ENCODE measurements around the gene C7orf33.

DNA sequence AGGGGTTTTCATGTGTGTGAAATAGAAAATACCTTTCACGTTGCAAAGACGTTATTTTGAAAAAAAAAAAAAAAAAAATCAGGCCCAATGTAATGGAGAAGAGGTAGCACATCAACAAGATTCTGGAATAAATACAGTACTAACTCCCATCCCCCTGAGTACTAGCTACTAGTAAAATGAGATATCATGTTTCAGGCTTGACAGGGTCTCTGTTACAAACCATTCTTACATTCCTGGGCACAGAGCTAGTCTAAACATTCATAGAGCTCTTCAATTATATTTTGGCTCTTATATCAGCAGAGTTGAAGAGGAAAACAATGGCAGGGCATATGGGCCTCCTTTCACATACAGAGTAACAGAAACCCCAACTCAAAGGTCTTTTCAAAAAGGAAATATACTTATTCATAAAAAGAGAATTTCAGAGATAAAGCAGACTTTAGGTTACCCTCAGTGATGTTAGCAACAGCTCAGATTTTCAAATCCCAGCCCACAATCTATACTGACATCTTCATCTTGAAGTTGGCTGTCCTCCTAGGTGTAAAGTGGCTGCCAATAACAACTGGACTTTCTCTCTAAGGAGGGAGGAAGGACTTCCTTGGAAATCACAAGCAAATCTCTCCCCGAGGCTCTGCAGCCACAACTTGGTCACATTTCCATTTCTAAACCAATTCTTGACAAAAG is 18.6 kb downstream of the C7orf33 start:
- no peak for TF ChIP-seq HMGA1 (CRISPR knock-in tag; conservative IDR thresholded peaks at IDR 0.05)
- no peak for TF ChIP-seq ZNF83 (CRISPR knock-in tag; IDR thresholded peaks at IDR 0.05; ENCODE audit: borderline replicate concordance)
- TF ChIP-seq, protein P1, sequence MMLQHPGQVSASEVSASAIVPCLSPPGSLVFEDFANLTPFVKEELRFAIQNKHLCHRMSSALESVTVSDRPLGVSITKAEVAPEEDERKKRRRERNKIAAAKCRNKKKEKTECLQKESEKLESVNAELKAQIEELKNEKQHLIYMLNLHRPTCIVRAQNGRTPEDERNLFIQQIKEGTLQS (CRISPR knock-in tag; IDR thresholded peaks at IDR 0.05) = no peak
- no peak for TF ChIP-seq POLR2A (IDR thresholded peaks at IDR 0.05; ENCODE audit: insufficient read depth in 1 of 2, low read depth in 2 of 2, low read length in 2 of 2)
- no peak for TF ChIP-seq SP1 (IDR thresholded peaks at IDR 0.05)
- TF ChIP-seq SP1 (CRISPR knock-in tag; IDR thresholded peaks at IDR 0.05) = no peak
- TF ChIP-seq, protein P2, sequence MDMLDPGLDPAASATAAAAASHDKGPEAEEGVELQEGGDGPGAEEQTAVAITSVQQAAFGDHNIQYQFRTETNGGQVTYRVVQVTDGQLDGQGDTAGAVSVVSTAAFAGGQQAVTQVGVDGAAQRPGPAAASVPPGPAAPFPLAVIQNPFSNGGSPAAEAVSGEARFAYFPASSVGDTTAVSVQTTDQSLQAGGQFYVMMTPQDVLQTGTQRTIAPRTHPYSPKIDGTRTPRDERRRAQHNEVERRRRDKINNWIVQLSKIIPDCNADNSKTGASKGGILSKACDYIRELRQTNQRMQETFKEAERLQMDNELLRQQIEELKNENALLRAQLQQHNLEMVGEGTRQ (IDR thresholded peaks at IDR 0.05; ENCODE audit: low read depth, low read length) = no peak
- TF ChIP-seq, protein P2 (CRISPR knock-in tag; IDR thresholded peaks at IDR 0.05; ENCODE audit: borderline replicate concordance) = no peak
- TF ChIP-seq TBL1XR1 (IDR thresholded peaks at IDR 0.05; ENCODE audit: borderline replicate concordance, low read length, partially characterized antibody) = no peak
- no peak for TF ChIP-seq ZNF530 (CRISPR knock-in tag; IDR thresholded peaks at IDR 0.05; ENCODE audit: low read depth)
- TF ChIP-seq HNF4G (IDR thresholded peaks at IDR 0.05; ENCODE audit: borderline replicate concordance, low read depth, low read length) = no peak
- TF ChIP-seq HNF4G (CRISPR knock-in tag; IDR thresholded peaks at IDR 0.05; ENCODE audit: borderline replicate concordance, low read depth) = no peak
